GM18951 (cell line): ENCODE data around the gene ENHO.

Source experiments
- POLR2A ChIP-seq: IDR thresholded peaks from 4 replicates; pipeline ENCODE4 v1.6.1; 2011; ENCODE audit warnings: mild to moderate bottlenecking; ENCODE audit not compliant: insufficient read length, insufficient read depth; ENCODE audit errors: extremely low read depth
- in situ Hi-C: fragments of 300-500 bp; cut with MboI; formaldehyde crosslinking; loops from one replicate; pipeline ENCODE4 v1.12.0; 2022; ENCODE audit warnings: low sequenced_read_pairs, mixed read lengths, inconsistent platforms; ENCODE audit not compliant: unreplicated experiment

Gene ENHO

GRCh38 chr9:34522971-34523797, at the start of gene ENHO:
ENHO (minus strand) TSS chr9:34522990; CDS start chr9:34521695, 1,295 bp downstream.
- no peak for TF ChIP-seq POLR2A
- in situ Hi-C loops, result no loop called here

- TF ChIP-seq POLR2A, result no peak
- in situ Hi-C loops, result no loop called here
Measured at GRCh38 chr9:34572092-34572491, 49.3 kb upstream of the ENHO start.

GRCh38 chr9:34571481-34571810, 48.7 kb upstream of the ENHO start:
- TF ChIP-seq POLR2A, result no peak
- in situ Hi-C loops, result no loop called here

- in situ Hi-C loops, result no loop called here
- TF ChIP-seq POLR2A, result no peak
Measured at GRCh38 chr9:34570809-34571480, 48.2 kb upstream of the ENHO start.

GRCh38 chr9:34570376-34570775, 47.6 kb upstream of the ENHO start:
- no peak for TF ChIP-seq POLR2A
- in situ Hi-C loops, result no loop called here

GRCh38 chr9:34568774-34569173, 46.0 kb upstream of the ENHO start:
- TF ChIP-seq POLR2A, result no peak
- in situ Hi-C loops, result no loop called here

GRCh38 chr9:34568133-34568532, 45.3 kb upstream of the ENHO start:
- no peak for TF ChIP-seq POLR2A
- in situ Hi-C loops, result no loop called here

- in situ Hi-C loops, result no loop called here
Measured at GRCh38 chr9:34566972-34567371, 44.2 kb upstream of the ENHO start.

GRCh38 chr9:34566322-34566721, 43.5 kb upstream of the ENHO start:
- in situ Hi-C loops, result no loop called here
- no peak for TF ChIP-seq POLR2A

More at GRCh38 chr9:34566972-34567371, 44.2 kb upstream of the ENHO start:
- TF ChIP-seq POLR2A, result no peak

GRCh38 chr9:34565856-34566255, 43.1 kb upstream of the ENHO start:
- TF ChIP-seq POLR2A, result no peak
- in situ Hi-C loops, result no loop called here

GRCh38 chr9:34564617-34565016, 41.8 kb upstream of the ENHO start:
- TF ChIP-seq POLR2A, result no peak
- in situ Hi-C loops, result no loop called here

GRCh38 chr9:34563262-34563661, 40.5 kb upstream of the ENHO start:
- in situ Hi-C loops, result no loop called here
- TF ChIP-seq POLR2A, result no peak

GRCh38 chr9:34562135-34562745, 39.5 kb upstream of the ENHO start:
- no peak for TF ChIP-seq POLR2A
- in situ Hi-C loops, result no loop called here
